Bronchus fibroblast of lung (primary cell): ENCODE measurements around the gene ZNF225. TPM values are rescaled to one million over a fixed set of nuclear protein-coding genes. Genes with fewer than 3 reads are reported as not detected.

ENCODE experiments used
- total RNA-seq: library from RNA; depleted of rRNA; stranded (reverse); fragments of >200 nt; gene quantifications from 2 replicates; pipeline ENCODE4 v1.2.3, GENCODE V29; 2015

Gene ZNF225
- 1.5 and 2.4 TPM in 2 replicates for total RNA-seq

DNA sequence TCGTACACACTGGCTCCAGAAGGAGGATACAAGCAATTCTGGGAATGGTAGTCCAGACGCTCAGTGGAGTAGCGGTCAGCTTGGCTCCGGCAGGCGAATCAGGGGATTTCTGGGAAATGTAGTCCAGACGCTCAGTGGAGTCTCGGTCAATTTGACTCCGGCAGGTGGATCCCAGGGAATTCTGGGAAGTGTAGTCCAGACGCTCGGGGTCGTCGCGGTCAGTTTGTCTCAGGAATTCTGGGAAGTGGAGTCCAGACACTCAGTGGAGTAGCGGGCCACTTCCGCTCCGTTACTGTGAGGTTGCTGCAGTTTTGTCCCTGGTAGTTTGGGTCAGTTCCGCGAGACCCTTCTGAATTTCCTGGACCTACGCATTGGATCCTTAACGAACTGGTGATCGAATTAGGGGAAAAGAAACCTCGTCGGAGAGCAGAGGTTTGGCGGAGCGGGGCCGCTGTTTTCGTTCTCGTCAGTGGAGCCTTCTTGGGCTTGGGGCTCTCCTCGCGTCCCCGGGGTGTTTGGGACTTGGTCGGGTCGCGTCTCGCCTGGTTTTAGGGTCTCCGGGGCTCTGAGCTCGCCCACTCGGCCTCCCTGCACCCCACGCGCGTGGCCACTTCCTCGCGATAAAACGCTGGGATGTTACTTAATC is at the start of gene ZNF225:
Gene ZNF225 (plus strand): TSS at position 262 of the 646 bp plus-strand sequence. CDS start 2,429 bp downstream, outside the sequence.

DNA sequence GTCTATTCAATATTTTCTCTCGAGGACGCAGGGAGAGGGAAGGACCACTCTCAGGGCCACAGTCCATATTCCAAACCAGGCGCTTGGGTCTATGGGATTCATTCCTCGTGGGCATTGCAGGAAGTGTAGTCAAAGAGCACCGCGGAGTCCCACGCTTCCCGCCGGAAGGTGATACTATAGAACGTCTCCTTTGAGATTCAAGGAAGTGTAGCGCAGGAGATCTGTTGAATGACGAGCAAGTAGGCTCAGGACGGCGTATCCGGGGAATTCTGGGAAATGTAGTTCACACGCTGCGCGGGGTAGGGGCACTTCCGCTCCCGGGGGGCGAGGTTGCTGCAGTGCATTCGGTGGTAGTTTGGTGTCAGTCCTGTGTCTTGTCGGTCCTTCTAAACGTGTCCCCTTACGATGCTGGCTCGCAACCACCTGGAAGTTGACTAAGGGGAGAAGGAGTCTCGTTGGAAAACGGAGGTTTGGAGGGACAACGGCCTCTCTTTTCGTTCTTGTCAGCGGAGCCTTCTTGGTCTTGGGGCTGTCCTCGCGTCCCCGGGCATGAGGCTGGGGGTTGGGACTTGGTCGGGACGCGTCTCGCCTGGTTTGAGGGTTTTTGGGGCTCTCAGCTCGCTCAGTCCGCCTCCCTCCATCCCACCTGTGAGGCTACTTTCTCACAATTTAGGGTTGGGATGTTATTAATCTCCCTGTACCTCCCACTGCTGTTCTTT is 41.2 kb upstream of the ZNF225 start, which contains the start of gene ZNF284:
Gene ZNF284 (plus strand): TSS at position 336 of the 719 bp plus-strand sequence. CDS start 4,231 bp downstream, outside the sequence.

DNA sequence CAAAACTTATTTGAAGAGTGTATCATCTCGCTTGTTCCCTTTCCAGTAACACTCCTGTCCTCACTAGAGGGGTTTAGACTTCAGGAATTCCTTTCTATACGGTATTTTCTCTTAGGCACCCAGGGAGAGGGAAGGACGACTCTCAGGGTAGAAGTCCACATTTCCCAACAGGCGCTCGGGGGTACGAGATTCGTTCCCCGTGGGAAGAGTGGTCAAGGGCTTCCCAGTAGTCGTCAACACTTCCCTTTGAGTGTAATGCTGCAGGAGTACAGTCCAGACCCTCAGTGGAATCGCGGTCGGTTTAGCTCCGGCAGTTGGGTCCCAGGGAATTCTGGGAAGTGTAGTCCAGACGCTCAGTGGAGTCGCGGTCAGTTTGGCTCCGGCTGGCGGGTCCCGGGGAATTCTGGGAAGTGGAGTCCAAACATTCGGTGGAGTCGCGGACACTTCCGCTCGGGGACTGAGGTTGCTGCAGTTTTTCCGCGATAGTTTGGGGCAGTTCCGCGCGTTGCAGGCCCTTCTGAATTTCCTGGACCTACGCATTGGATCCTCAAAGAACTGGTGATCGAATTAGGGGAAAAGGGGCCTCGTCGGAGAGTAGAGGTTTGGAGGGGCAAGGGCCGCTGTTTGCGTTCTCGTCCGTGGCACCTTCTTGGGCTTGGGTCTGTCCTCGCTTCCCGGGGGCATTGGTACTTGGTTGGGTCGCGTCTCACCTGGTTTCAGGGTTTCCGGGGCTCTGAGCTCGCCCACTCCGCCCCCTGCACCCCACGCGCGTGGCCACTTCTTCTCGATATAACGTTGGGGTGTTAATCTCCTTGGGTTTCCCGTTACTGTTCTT is 19.1 kb upstream of the ZNF225 start, which contains the start of gene ZNF224:
Gene ZNF224 (plus strand): TSS at position 431 of the 835 bp plus-strand sequence. CDS start 3,513 bp downstream, outside the sequence.

DNA sequence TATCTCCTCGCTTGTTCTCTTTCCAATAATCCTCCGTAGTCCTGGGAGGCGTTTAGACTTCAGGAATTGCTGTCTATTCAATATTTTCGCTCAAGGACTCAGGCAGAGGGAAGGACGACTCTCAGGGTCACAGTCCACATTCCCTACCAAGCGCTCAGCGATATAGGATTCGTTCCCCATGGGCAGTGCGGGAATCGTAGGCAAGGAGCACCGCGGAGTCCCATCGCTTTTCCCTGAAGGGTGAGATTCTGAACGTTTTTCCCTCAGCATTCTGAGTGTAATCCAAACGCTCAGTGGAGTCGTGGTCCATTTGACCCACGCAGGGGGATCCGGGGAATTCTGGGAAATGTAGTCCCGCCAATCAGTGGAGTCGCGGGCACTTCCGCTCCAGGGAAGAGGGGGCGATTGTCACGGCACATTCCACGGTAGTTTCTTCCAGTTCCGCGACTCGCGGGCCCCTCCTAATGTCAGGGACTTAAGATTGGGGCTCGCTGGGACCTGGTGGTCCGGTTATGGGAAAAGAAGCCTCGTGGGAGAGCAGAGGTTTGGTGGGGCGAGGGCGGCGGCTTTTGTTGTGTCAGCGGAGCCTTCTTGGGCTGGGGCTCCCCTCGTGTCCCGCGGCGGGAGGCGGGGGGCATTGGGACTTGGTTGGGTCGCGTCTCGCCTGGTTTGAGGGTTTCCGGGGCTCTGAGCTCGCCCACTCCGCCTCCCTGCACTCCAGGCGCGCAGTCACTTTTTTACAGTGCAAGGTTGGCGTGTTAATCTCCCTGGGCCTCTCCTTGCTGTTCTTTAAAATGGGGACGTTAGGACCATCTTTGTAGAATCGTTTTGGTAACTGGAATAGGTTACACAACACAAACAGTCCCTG is 28.2 kb downstream of the ZNF225 start, which contains the start of gene ZNF234:
Gene ZNF234 (plus strand): TSS at position 364 of the 868 bp plus-strand sequence. CDS start 3,079 bp downstream, outside the sequence.

DNA sequence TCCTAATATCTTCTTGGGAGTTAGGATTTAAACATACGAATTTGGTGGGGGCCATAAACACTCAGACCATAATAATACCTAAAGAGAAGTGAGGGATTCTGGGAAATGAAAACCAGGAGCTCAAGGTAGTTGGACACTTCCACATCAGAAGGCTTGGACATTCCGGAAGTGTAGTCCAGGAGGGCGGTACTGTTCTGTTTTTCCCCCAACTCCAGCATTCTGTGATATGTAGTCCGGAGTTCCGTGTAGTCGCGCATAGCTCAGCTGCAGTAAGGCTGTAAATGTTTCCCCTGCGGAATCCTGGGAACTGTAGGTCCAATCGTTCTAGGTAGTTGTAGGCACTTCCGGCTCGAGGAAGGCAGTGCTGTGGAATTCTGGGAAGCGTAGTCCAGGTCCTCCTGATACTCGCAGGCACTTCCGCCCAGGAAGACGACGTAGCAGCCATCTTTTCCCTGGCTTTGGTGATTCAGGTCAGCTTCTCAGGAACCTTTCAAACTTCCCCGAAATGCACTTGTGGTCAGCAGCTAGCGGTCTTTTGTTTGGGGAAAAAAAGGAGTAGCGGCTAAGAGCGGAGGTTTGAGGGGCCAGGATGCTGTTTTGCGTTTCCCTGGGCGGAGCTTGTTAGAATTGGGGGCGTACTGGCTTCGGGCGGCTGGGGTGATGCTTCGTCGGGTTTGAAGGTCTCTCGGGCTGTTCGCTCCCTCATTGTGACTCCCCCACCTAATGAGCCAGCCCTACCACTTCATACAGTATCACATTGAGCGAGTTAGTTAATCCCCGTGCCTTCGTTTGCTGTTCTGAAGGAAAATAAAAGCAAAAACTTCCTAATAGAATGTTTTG is 51.7 kb downstream of the ZNF225 start, which contains the start of gene ZNF226:
Gene ZNF226 (plus strand): TSS at position 428 of the 840 bp plus-strand sequence. CDS start 4,981 bp downstream, outside the sequence.

Other genes starting within 250 kb of the ZNF225 start
- gene ZNF404, start 229.4 kb upstream of the ZNF225 start, total RNA-seq, result 1.0 TPM in 2 replicates
- 5.6 and 5.9 TPM in 2 replicates for gene ZNF45, start 178.1 kb upstream of the ZNF225 start, total RNA-seq
- 1.9 and 3.0 TPM in 2 replicates for gene ZNF221, start 162.2 kb upstream of the ZNF225 start, total RNA-seq
- 2.9 and 4.8 TPM in 2 replicates for gene ZNF155, start 129.2 kb upstream of the ZNF225 start, total RNA-seq
- 1.2 and 2.2 TPM in 2 replicates for gene ZNF230, start 110.4 kb upstream of the ZNF225 start, total RNA-seq
- 1.8 and 4.9 TPM in 2 replicates for gene ZNF222, start 88.0 kb upstream of the ZNF225 start, total RNA-seq
- 2.4 and 3.5 TPM in 2 replicates for gene ZNF223, start 61.4 kb upstream of the ZNF225 start, total RNA-seq
- 0.74 and 1.0 TPM in 2 replicates for gene ZNF284, start 41.2 kb upstream of the ZNF225 start, total RNA-seq
- gene ZNF224, start 19.0 kb upstream of the ZNF225 start, total RNA-seq, result 3.4 and 8.2 TPM in 2 replicates
- gene ZNF234, start 28.2 kb downstream of the ZNF225 start, total RNA-seq, result 2.4 and 3.1 TPM in 2 replicates
- 8.0 and 10.8 TPM in 2 replicates for gene ZNF226, start 51.7 kb downstream of the ZNF225 start, total RNA-seq
- gene ZNF227, start 99.1 kb downstream of the ZNF225 start, total RNA-seq, result 6.1 and 7.1 TPM in 2 replicates
- gene ZNF233, start 146.5 kb downstream of the ZNF225 start, total RNA-seq, result 0.17 and 0.30 TPM in 2 replicates
- 0.45 and 1.3 TPM in 2 replicates for gene ZNF235, start 191.6 kb downstream of the ZNF225 start, total RNA-seq
- gene ZNF112, start 243.3 kb downstream of the ZNF225 start, total RNA-seq, result 1.5 TPM in 2 replicates